Osteoblast (primary cell): ENCODE data around the gene CCDC92. TPM values are rescaled to one million over a fixed set of nuclear protein-coding genes. Genes with fewer than 3 reads are reported as not detected.

Experiments used
- DNase-seq: peaks from one replicate; pipeline ENCODE4 v3.0.0; 2011; ENCODE audit warnings: low spot score, mixed read lengths; ENCODE audit not compliant: insufficient read length; ENCODE audit errors: missing footprints
- H2AFZ ChIP-seq: 2 replicates; pipeline ENCODE4 v1.6.0; 2011; ENCODE audit warnings: mild to moderate bottlenecking, low read length
- H3K27ac ChIP-seq: 2 replicates; pipeline ENCODE4 v1.5.1; 2011; ENCODE audit warnings: mild to moderate bottlenecking, low read depth, low read length, moderate library complexity
- H3K27me3 ChIP-seq: 2 replicates; pipeline ENCODE4 v1.6.0; 2012; ENCODE audit warnings: mild to moderate bottlenecking, control low read depth, inconsistent platforms, low read length, moderate library complexity; ENCODE audit not compliant: insufficient read depth
- H3K36me3 ChIP-seq: 2 replicates; pipeline ENCODE4 v1.5.1; 2011; ENCODE audit warnings: mild to moderate bottlenecking, low read length, control low read depth, moderate library complexity; ENCODE audit not compliant: insufficient read depth
- H3K4me1 ChIP-seq: 2 replicates; pipeline ENCODE4 v1.5.1; 2011; ENCODE audit warnings: mild to moderate bottlenecking, low read length, control low read depth, moderate library complexity; ENCODE audit not compliant: insufficient read depth
- H3K4me2 ChIP-seq: 2 replicates; pipeline ENCODE4 v1.6.0; 2011; ENCODE audit warnings: mild to moderate bottlenecking, low read length; ENCODE audit not compliant: insufficient read depth
- H3K4me3 ChIP-seq: fragments of 200-600 bp; sonication (generic); 3 replicates; pipeline ENCODE4 v1.5.1; 2012; ENCODE audit warnings: mild to moderate bottlenecking, low read length, inconsistent platforms; ENCODE audit not compliant: insufficient read depth
- H3K79me2 ChIP-seq: 2 replicates; pipeline ENCODE4 v1.6.0; 2012; ENCODE audit warnings: mild to moderate bottlenecking, low read length, control low read depth, inconsistent platforms; ENCODE audit not compliant: insufficient read depth
- H3K9me3 ChIP-seq: 2 replicates; pipeline ENCODE4 v1.5.1; 2011; ENCODE audit warnings: low read depth, low read length, control low read depth
- H4K20me1 ChIP-seq: 2 replicates; pipeline ENCODE4 v1.6.0; 2012; ENCODE audit warnings: mild to moderate bottlenecking, low read length, control low read depth; ENCODE audit not compliant: insufficient read depth
- total RNA-seq: library from RNA; depleted of rRNA; stranded (reverse); fragments of >200 nt; gene quantifications from 2 replicates; pipeline ENCODE4 v1.2.3, GENCODE V29; 2012
- TF ChIP-seq, protein P1 (sequence below): IDR thresholded peaks from 2 replicates; pipeline ENCODE4 v1.5.1; 2011; ENCODE audit warnings: mild to moderate bottlenecking, low read depth, low read length, moderate library complexity; ENCODE audit errors: extremely low read depth

The CCDC92 gene
- total RNA-seq, 1 donor, result 25.7 TPM

- Histone ChIP-seq H3K4me3 (no peak overlapping the region), H3K4me1 (no peaks in the 10 kb centered on the region), H3K36me3 (peaks cover 2% of the 10 kb centered on the region), H3K27me3 (no peaks in the 10 kb centered on the region), H3K9me3 (no peaks in the 10 kb centered on the region), H3K27ac (no peak overlapping the region), H3K4me2 (no peak overlapping the region), H3K79me2 (peaks cover 38% of the 10 kb centered on the region), H2AFZ (no peak overlapping the region), H4K20me1 (peaks cover 30% of the 10 kb centered on the region)
- TF ChIP-seq, protein P1, sequence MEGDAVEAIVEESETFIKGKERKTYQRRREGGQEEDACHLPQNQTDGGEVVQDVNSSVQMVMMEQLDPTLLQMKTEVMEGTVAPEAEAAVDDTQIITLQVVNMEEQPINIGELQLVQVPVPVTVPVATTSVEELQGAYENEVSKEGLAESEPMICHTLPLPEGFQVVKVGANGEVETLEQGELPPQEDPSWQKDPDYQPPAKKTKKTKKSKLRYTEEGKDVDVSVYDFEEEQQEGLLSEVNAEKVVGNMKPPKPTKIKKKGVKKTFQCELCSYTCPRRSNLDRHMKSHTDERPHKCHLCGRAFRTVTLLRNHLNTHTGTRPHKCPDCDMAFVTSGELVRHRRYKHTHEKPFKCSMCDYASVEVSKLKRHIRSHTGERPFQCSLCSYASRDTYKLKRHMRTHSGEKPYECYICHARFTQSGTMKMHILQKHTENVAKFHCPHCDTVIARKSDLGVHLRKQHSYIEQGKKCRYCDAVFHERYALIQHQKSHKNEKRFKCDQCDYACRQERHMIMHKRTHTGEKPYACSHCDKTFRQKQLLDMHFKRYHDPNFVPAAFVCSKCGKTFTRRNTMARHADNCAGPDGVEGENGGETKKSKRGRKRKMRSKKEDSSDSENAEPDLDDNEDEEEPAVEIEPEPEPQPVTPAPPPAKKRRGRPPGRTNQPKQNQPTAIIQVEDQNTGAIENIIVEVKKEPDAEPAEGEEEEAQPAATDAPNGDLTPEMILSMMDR, result no peak
- no peak for DNase-seq
Measured at GRCh38 chr12:123958876-123959275, 13.8 kb downstream of the CCDC92 start.

- peaks cover 2% of the 10 kb centered on the region for H3K36me3 ChIP-seq
- H3K27ac ChIP-seq, result no peak overlapping the region
- no peak overlapping the region for H3K4me3 ChIP-seq
- peaks cover 36% of the 10 kb centered on the region for H3K79me2 ChIP-seq
- no peaks in the 10 kb centered on the region for H3K9me3 ChIP-seq
- no peak for DNase-seq
- H2AFZ ChIP-seq, result no peak overlapping the region
- TF ChIP-seq, protein P1, result no peak
- H3K4me2 ChIP-seq, result no peak overlapping the region
- peaks cover 30% of the 10 kb centered on the region for H4K20me1 ChIP-seq
- H3K27me3 ChIP-seq, result no peaks in the 10 kb centered on the region
- H3K4me1 ChIP-seq, result no peaks in the 10 kb centered on the region
Measured at GRCh38 chr12:123958462-123958861, 14.2 kb downstream of the CCDC92 start.

GRCh38 chr12:123957196-123957595, 15.4 kb downstream of the CCDC92 start:
- Histone ChIP-seq H3K27ac (no peak overlapping the region), H3K36me3 (peaks cover 2% of the 10 kb centered on the region), H3K9me3 (no peaks in the 10 kb centered on the region), H3K4me3 (no peak overlapping the region), H3K4me2 (no peak overlapping the region), H4K20me1 (peaks cover 31% of the 10 kb centered on the region), H2AFZ (no peak overlapping the region), H3K27me3 (no peaks in the 10 kb centered on the region), H3K4me1 (peaks cover 5% of the 10 kb centered on the region), H3K79me2 (peaks cover 27% of the 10 kb centered on the region)
- no peak for DNase-seq
- TF ChIP-seq, protein P1, result no peak

DNA sequence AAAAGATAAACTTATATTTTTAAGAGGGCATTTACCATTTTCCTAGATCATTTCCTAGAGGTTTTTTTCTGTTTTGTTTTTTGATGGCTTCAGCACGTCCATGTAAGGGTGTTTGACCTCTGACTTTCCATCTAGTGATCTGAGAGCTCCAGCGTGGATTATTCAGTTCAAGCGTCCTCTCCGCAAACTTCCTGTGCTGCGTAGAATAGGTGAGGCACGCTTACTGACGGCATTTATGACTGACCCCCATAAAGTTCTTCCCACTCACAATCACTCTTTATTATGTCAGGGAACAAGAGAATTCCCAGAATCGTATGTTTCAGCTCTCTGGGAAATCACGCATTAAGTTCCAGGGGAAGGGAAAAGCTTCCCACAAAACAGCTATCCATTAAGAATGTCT, 16.4 kb downstream of the CCDC92 start:
- H3K4me3 ChIP-seq, result no peak overlapping the region
- no peak overlapping the region for H2AFZ ChIP-seq
- no peak overlapping the region for H3K4me2 ChIP-seq
- peaks cover 10% of the 10 kb centered on the region for H3K4me1 ChIP-seq
- H3K9me3 ChIP-seq, result no peaks in the 10 kb centered on the region
- TF ChIP-seq, protein P1, result no peak
- no peaks in the 10 kb centered on the region for H3K27me3 ChIP-seq
- no peak overlapping the region for H3K27ac ChIP-seq
- DNase-seq, result no peak
- peaks cover 2% of the 10 kb centered on the region for H3K36me3 ChIP-seq
- H4K20me1 ChIP-seq, result peaks cover 30% of the 10 kb centered on the region
- peaks cover 24% of the 10 kb centered on the region for H3K79me2 ChIP-seq
